Keratinocyte (primary cell): ENCODE measurements around the gene KRT77. TPM values are rescaled to one million over a fixed set of nuclear protein-coding genes. Genes with fewer than 3 reads are reported as not detected.

ENCODE experiments used
- DNase-seq: peaks from one replicate; pipeline ENCODE4 v3.0.0-alpha.2; 2011; ENCODE audit warnings: low read depth, missing footprints, low spot score
- FAIRE-seq: peaks from 2 replicates; lab custom pipeline; 2011; peaks lifted over from hg19 to GRCh38; lab: Jason Lieb, UNC
- H2AFZ ChIP-seq: 2 replicates; pipeline ENCODE4 v1.6.0; 2012; ENCODE audit warnings: low read length, control low read depth, inconsistent platforms; ENCODE audit not compliant: control insufficient read depth
- H3K27ac ChIP-seq: 2 replicates; pipeline ENCODE4 v1.5.1; 2011; ENCODE audit warnings: low read length; ENCODE audit not compliant: control insufficient read depth, insufficient read depth
- H3K27me3 ChIP-seq: 3 replicates; pipeline ENCODE4 v1.6.0; 2011; ENCODE audit warnings: low read length; ENCODE audit not compliant: control insufficient read depth, insufficient read depth; ENCODE audit errors: extremely low read depth
- H3K36me3 ChIP-seq, 2 experiments: 2 replicates in 1 of 2; 3 replicates in 1 of 2; pipeline ENCODE4 v1.5.1; 2011; ENCODE audit warnings: low read length in 2 of 2, mild to moderate bottlenecking in 1 of 2; ENCODE audit not compliant: control insufficient read depth in 2 of 2, insufficient read depth in 2 of 2; ENCODE audit errors: extremely low read depth in 1 of 2
- H3K4me1 ChIP-seq: 3 replicates; pipeline ENCODE4 v1.5.1; 2011; ENCODE audit warnings: low read length; ENCODE audit not compliant: control insufficient read depth, insufficient read depth; ENCODE audit errors: extremely low read depth
- H3K4me2 ChIP-seq: 3 replicates; pipeline ENCODE4 v1.6.0; 2011; ENCODE audit warnings: low read depth, low read length; ENCODE audit not compliant: control insufficient read depth, insufficient read depth; ENCODE audit errors: extremely low read depth
- H3K4me3 ChIP-seq, 3 experiments: fragments of 200-600 bp in 1 of 3; sonication (generic) in 1 of 3; 2 replicates in 2 of 3; 3 replicates in 1 of 3; pipeline ENCODE4 v1.5.1; 2011 to 2016; ENCODE audit warnings: low read length in 3 of 3, mild to moderate bottlenecking in 3 of 3, control low read depth in 2 of 3, inconsistent platforms in 1 of 3, low read depth in 1 of 3, mixed read lengths in 1 of 3, mixed run types in 1 of 3, moderate library complexity in 1 of 3; ENCODE audit not compliant: control insufficient read depth in 2 of 3, insufficient read depth in 2 of 3; ENCODE audit errors: extremely low read depth in 1 of 3
- H3K79me2 ChIP-seq: 2 replicates; pipeline ENCODE4 v1.6.0; 2012; ENCODE audit warnings: low read length; ENCODE audit not compliant: control insufficient read depth, insufficient read depth
- H3K9ac ChIP-seq: 3 replicates; pipeline ENCODE4 v1.6.0; 2011; ENCODE audit warnings: low read length; ENCODE audit not compliant: control insufficient read depth, insufficient read depth; ENCODE audit errors: extremely low read depth
- H3K9me1 ChIP-seq: 3 replicates; pipeline ENCODE4 v1.6.0; 2011; ENCODE audit warnings: low read length; ENCODE audit not compliant: control insufficient read depth, insufficient read depth; ENCODE audit errors: extremely low read depth
- H3K9me3 ChIP-seq: 2 replicates; pipeline ENCODE4 v1.5.1; 2012; ENCODE audit warnings: low read depth, low read length; ENCODE audit not compliant: control insufficient read depth
- H4K20me1 ChIP-seq: 3 replicates; pipeline ENCODE4 v1.6.0; 2011; ENCODE audit warnings: low read length; ENCODE audit not compliant: control insufficient read depth, insufficient read depth; ENCODE audit errors: extremely low read depth
- CTCF ChIP-seq, 3 experiments: IDR thresholded peaks in 1 of 3; conservative IDR thresholded peaks in 1 of 3; optimal IDR thresholded peaks in 1 of 3; 2 replicates in 2 of 3; 3 replicates in 1 of 3; pipeline versions ENCODE3 to v1.5.1; 2011; ENCODE audit warnings: low read length in 3 of 3, mild to moderate bottlenecking in 3 of 3, moderate library complexity in 2 of 3, control low read depth in 1 of 3, inconsistent platforms in 1 of 3; ENCODE audit not compliant: insufficient read depth in 2 of 3; ENCODE audit errors: extremely low read depth in 1 of 3
- EZH2 ChIP-seq: IDR thresholded peaks from one replicate; pipeline ENCODE4 v1.6.1; 2012; ENCODE audit warnings: inconsistent platforms, mild to moderate bottlenecking, low read length, moderate library complexity
- dilution Hi-C: fragments of 300-500 bp; cut with MboI; formaldehyde crosslinking; loops from one replicate; pipeline ENCODE4 v1.7.0; 2020; ENCODE audit warnings: low sequenced_read_pairs; ENCODE audit not compliant: extremely low pct_ligation_motif_present
- polyA plus RNA-seq, 5 experiments: library from polyadenylated mRNA; depleted of rRNA in 3 of 5; stranded (reverse) in 3 of 5; stranded (forward) in 1 of 5; unstranded in 1 of 5; fragments of >200 nt; gene quantifications; 1 replicate in 1 of 5; 2 replicates in 3 of 5; 3 replicates in 1 of 5; pipeline versions ENCODE4 v1.2.1 to v1.2.3, GENCODE V29; 2011 to 2012; ENCODE audit warnings: missing spikeins in 2 of 5, low read depth in 1 of 5, low replicate concordance in 1 of 5

Gene KRT77
- polyA plus RNA-seq, 1 donor (not counting 4 experiments of a cell fraction or from before 2014, with no cell fraction given): 1.3 TPM

DNA sequence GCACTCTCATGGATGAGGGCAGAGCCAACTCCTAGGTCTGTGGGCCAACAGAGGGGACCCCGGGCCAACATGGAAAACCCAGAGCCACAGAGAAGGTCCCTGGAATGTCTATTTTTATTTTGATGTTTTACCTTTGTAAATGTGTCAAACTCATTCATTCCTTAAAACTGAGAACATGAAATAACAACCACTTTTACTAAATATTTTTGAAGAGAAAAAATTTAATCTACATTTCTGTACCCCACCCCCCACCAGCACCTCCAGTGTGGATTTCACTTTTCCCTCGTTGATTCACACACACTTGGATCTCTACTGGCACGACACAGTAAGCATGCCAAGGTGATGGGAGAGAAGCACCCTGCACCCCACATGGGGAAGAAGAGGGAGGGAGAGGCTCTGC is 6.7 kb downstream of the KRT77 start:
- Histone ChIP-seq H3K4me2 (no peak overlapping the region), H3K27me3 (peaks cover 51% of the 10 kb centered on the region), H3K36me3 (no peaks in the 10 kb centered on the region), H3K27ac (no peak overlapping the region), H3K4me3 (no peak overlapping the region), H3K9me3 (no peaks in the 10 kb centered on the region), H4K20me1 (peaks cover 4% of the 10 kb centered on the region), H3K79me2 (no peaks in the 10 kb centered on the region), H3K9ac (no peak overlapping the region), H3K4me1 (no peaks in the 10 kb centered on the region), H3K9me1 (peaks cover 2% of the 10 kb centered on the region), H2AFZ (no peak overlapping the region)
- DNase-seq (no peak), FAIRE-seq (no peak)
- dilution Hi-C loops: no loop called here
- TF ChIP-seq CTCF (optimal IDR thresholded peaks at IDR 0.05 in 1 of 3, IDR thresholded peaks at IDR 0.05 in 1 of 3, conservative IDR thresholded peaks at IDR 0.05 in 1 of 3; ENCODE audit: extremely low read depth in 1 of 3, insufficient read depth in 2 of 3, low read length in 3 of 3): no peak

DNA sequence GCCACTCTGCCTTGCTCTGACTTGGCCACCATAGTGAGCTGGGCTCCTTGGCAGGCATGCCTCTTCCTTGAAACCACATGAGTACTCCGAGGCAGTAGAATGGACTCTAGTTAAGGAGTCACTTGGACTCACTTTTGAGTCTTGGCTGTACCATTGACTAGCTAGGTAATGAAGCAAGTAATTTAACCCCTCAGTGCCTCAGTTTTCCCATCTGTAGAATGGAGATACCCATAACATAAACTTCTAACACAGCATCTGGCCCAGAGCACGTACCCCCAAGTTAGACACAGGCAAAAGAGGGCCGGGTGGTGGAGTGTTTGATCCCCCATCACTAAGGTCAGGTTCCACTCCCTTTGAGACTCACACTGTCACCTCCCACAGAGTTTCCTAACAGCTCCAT is 8.3 kb downstream of the KRT77 start:
- H3K27me3 ChIP-seq: peaks cover 56% of the 10 kb centered on the region

More for the DNA sequence above, 8.3 kb downstream of the KRT77 start:
- DNase-seq (no peak), FAIRE-seq (no peak)
- H3K4me3 ChIP-seq: no peak overlapping the region
- H2AFZ ChIP-seq: no peak overlapping the region
- H3K9ac ChIP-seq: no peak overlapping the region
- H3K27ac ChIP-seq: no peak overlapping the region
- H3K36me3 ChIP-seq: no peaks in the 10 kb centered on the region
- H3K9me3 ChIP-seq: no peaks in the 10 kb centered on the region
- dilution Hi-C loops: no loop called here
- no peak overlapping the region for H3K4me2 ChIP-seq
- peaks cover 5% of the 10 kb centered on the region for H3K4me1 ChIP-seq
- no peaks in the 10 kb centered on the region for H3K79me2 ChIP-seq
- H4K20me1 ChIP-seq: peaks cover 4% of the 10 kb centered on the region
- TF ChIP-seq EZH2 (no peak), CTCF (optimal IDR thresholded peaks at IDR 0.05 in 1 of 3, IDR thresholded peaks at IDR 0.05 in 1 of 3, conservative IDR thresholded peaks at IDR 0.05 in 1 of 3; ENCODE audit: extremely low read depth in 1 of 3, insufficient read depth in 2 of 3, low read length in 3 of 3) (no peak)
- peaks cover 2% of the 10 kb centered on the region for H3K9me1 ChIP-seq
